ENCODE measurements around the gene IGF1R. TPM values are rescaled to one million over a fixed set of nuclear protein-coding genes. Genes with fewer than 3 reads are reported as not detected.

Gene IGF1R
- total and polyA plus RNA-seq, 2 of the 8 experiments (the other 6 are each of a cell fraction or from before 2014, with no cell fraction given) = 32.9 to 109 TPM

DNA sequence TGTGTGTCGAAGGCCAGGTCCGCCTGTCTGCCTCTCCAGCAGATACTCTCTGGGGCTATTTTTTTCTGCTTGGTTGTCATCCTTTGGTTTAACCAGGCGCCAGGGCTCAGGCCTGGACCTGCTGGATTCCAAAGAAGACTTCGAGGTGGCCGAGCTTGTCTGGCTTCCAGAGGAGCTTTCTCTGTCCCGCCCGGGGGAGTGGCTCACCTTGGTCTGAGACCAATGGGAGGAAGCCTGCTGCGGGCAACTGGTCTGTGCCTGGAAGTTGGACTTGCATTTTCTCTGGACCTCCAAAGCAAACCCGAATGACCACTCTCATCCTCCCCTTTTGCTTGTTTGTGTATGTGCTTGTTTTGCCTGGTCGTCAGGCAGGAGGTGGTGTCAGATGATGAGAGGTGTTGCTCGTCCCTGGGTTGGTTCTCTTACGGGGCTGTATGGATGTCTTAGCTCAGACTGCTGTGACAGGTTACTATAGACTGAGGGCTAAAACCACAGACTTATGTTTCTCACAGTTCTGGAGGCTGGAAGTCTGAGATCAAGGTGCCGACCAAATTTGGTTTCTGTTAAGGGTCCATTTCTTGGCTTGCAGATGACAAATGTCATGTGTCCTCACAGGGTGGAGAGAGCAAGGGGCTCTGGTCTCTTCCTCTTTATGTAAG, 19.3 kb downstream of the IGF1R start:
- CTCF ChIA-PET (ENCODE audit: partially characterized antibody) = interaction anchor here (0.6 to 4.2 kb wide), 7 partner anchors 8 to 241 kb away, joined by 3 to 22 read pairs (median 3); no protein-coding TSS in a partner anchor
- H3K27ac ChIP-seq (ENCODE audit: low read depth, low read length) = no peak overlapping the region
- peak overlapping the region in 1 of 2 experiments; percentile 13; a peak in 1 of 4 replicates for H3K4me2 ChIP-seq (ENCODE audit: insufficient read depth in 1 of 2, low read depth in 2 of 2, low read length in 2 of 2)
- TF ChIP-seq PHF8 (conservative IDR thresholded peaks at IDR 0.05; ENCODE audit: low read depth, low read length) (no peak), EZH2 (IDR thresholded peaks at IDR 0.05; ENCODE audit: low read depth, low read length, severe bottlenecking) (no peak), TEAD4 (IDR thresholded peaks at IDR 0.05; ENCODE audit: low read depth, low read length) (no peak), KDM5A (IDR thresholded peaks at IDR 0.05; ENCODE audit: low read length) (no peak), HDAC2 (IDR thresholded peaks at IDR 0.05; ENCODE audit: borderline replicate concordance in 1 of 2, low read depth in 2 of 2, low read length in 2 of 2) (no peak), CEBPB (IDR thresholded peaks at IDR 0.05; ENCODE audit: low read depth, low read length) (no peak), RAD21 (IDR thresholded peaks at IDR 0.05 in 1 of 2, conservative IDR thresholded peaks at IDR 0.05 in 1 of 2; ENCODE audit: low read depth in 2 of 2, low read length in 2 of 2) (no peak), CHD2 (IDR thresholded peaks at IDR 0.05; ENCODE audit: low read length) (no peak)

More for the DNA sequence above, 19.3 kb downstream of the IGF1R start:
- Histone ChIP-seq H4K8ac (ENCODE audit: extremely low read depth, insufficient read depth, low read length) (no peak overlapping the region), H3K4ac (replicated peaks; ENCODE audit: insufficient read length, low read depth, low read length) (no peak overlapping the region), H3K4me1 (replicated peaks in 1 of 4; ENCODE audit: control insufficient read depth in 3 of 4, insufficient read depth in 4 of 4, low read length in 3 of 4) (peaks cover 29 to 52% (median 46%) of the 10 kb centered on the region in 4 experiments), H3K56ac (replicated peaks; ENCODE audit: insufficient read length, low read depth, low read length) (no peak overlapping the region), H2BK12ac (ENCODE audit: low read depth, low read length) (0 out of 2 replicates have a peak overlapping the region, but pooled peaks have one; percentile 18), H3K18ac (ENCODE audit: extremely low read depth, low read length) (no peak overlapping the region), H2BK5ac (ENCODE audit: low read depth, low read length) (no peak overlapping the region), H3K23me2 (ENCODE audit: low read depth, low read length) (no peaks in the 10 kb centered on the region), H2AFZ (ENCODE audit: low read length) (no peak overlapping the region), H4K20me1 (replicated peaks in 1 of 2; ENCODE audit: control insufficient read depth in 1 of 2, insufficient read depth in 2 of 2, low read length in 2 of 2) (peaks cover 27 to 30% of the 10 kb centered on the region in 2 experiments), H3K14ac (ENCODE audit: insufficient read length) (no peak overlapping the region), H3K23ac (ENCODE audit: insufficient read length) (no peak overlapping the region), H3K9me3 (ENCODE audit: insufficient read depth in 2 of 2, low read depth in 1 of 2, low read length in 1 of 2) (no peaks in the 10 kb centered on the region), H2BK20ac (ENCODE audit: low read length) (no peak overlapping the region), H2BK15ac (ENCODE audit: low read length) (no peak overlapping the region), H3K27me3 (replicated peaks in 1 of 4; ENCODE audit: control insufficient read depth in 3 of 4, extremely low read depth in 1 of 4, insufficient read depth in 3 of 4, low read length in 3 of 4) (no peaks in the 10 kb centered on the region), H2BK120ac (replicated peaks; ENCODE audit: low read depth, low read length) (no peak overlapping the region), H3K79me2 (ENCODE audit: control insufficient read depth in 1 of 2, insufficient read depth in 2 of 2, low read length in 2 of 2) (peaks cover 22 to 99% of the 10 kb centered on the region in 2 experiments), H3K79me1 (ENCODE audit: low read depth, low read length) (peaks cover 27% of the 10 kb centered on the region), H3K4me3 (ENCODE audit: extremely low read depth in 1 of 4, insufficient read depth in 2 of 4, low read depth in 3 of 4, low read length in 4 of 4) (no peak overlapping the region), H3K9ac (replicated peaks in 1 of 4; ENCODE audit: extremely low read depth in 1 of 4, low read depth in 3 of 4, low read length in 3 of 4) (no peak overlapping the region), H4K5ac (ENCODE audit: insufficient read length, low read depth, low read length) (no peak overlapping the region), H2AK5ac (ENCODE audit: low read depth, low read length) (0 out of 2 replicates have a peak overlapping the region, but pooled peaks have one; percentile 2), H4K91ac (replicated peaks; ENCODE audit: insufficient read length, low read length) (no peak overlapping the region), H3K36me3 (ENCODE audit: control insufficient read depth in 2 of 4, insufficient read depth in 4 of 4, low read length in 3 of 4) (no peaks in the 10 kb centered on the region; a peak in 2 of 8 replicates)
- 87% methylated on average over 13 of the region's 13 CpGs; no CpG with 5 or more reads in 1 of the 2 experiments for WGBS, 2 experiments (ENCODE audit: extremely low coverage in 1 of 2, insufficient coverage in 1 of 2, insufficient read length in 1 of 2, insufficient replicate concordance in 2 of 2, low coverage in 1 of 2, low lambda C conversion rate in 2 of 2, missing lambda C conversion rate in 1 of 2)
- POLR2A ChIA-PET (ENCODE audit: partially characterized antibody) = interaction anchor here (0.8 to 1.4 kb wide), 4 partner anchors 9 to 127 kb away, joined by 3 to 7 read pairs (median 4); no protein-coding TSS in a partner anchor
- no peak for FAIRE-seq
- peak in 1 of 2 experiments; percentile 55 for DNase-seq (ENCODE audit: low read depth in 1 of 2, low spot score in 2 of 2)
